NB4 (cell line): ENCODE results near the gene PIK3CA.

ENCODE experiments used
- DNase-seq: peaks from one replicate; pipeline ENCODE4 v3.0.0; 2010; ENCODE audit warnings: low read depth
- H3K4me3 ChIP-seq: one replicate; pipeline ENCODE4 v1.5.1; 2011; ENCODE audit warnings: mild to moderate bottlenecking, low read depth, low read length, moderate library complexity
- MYC ChIP-seq: IDR thresholded peaks from 2 replicates; pipeline ENCODE4 v1.6.1; 2011; ENCODE audit warnings: low read depth, low read length
- POLR2A ChIP-seq: IDR thresholded peaks from 2 replicates; pipeline ENCODE4 v1.6.1; 2011; ENCODE audit warnings: mild to moderate bottlenecking; ENCODE audit not compliant: insufficient read length; ENCODE audit errors: extremely low read depth
- TF ChIP-seq, protein P1 (sequence below): IDR thresholded peaks from 2 replicates; pipeline ENCODE4 v1.6.1; 2011; ENCODE audit warnings: low read depth, low read length
- TF ChIP-seq, protein P2 (sequence below): IDR thresholded peaks from one replicate; pipeline ENCODE4 v1.5.1; 2012; ENCODE audit warnings: low read depth, low read length

The PIK3CA gene

DNA sequence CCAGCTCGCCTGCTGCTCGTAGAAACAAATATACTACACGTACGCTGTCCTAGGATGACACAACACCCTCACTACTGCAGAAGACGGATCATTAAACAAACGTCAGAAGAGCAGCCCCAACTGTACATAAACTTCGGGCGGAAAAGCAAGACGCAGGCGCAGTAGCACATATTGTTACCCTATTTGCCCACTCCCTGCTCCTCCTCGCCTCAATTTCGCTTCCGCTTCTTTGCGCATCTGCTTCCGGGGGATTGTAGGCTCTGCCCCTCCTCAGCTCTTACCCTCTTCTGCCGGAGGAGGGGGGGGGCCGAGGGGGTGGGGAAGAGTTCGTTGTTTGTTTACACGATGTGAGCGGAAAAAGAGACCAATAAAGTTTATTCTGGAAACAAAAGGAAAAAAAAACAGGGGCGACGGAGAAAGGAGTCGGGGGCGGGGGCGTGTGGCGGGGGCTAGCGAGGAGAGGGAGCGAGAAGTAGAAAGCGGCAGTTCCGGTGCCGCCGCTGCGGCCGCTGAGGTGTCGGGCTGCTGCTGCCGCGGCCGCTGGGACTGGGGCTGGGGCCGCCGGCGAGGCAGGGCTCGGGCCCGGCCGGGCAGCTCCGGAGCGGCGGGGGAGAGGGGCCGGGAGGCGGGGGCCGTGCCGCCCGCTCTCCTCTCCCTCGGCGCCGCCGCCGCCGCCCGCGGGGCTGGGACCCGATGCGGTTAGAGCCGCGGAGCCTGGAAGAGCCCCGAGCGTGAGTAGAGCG is at the start of gene PIK3CA:
TSS of gene PIK3CA (plus strand) at position 485 of the 743 bp plus-strand sequence. CDS start 50,469 bp downstream, outside the sequence.
- TF ChIP-seq POLR2A (peak; percentile 44), MYC (no peak)
- TF ChIP-seq, protein P1, sequence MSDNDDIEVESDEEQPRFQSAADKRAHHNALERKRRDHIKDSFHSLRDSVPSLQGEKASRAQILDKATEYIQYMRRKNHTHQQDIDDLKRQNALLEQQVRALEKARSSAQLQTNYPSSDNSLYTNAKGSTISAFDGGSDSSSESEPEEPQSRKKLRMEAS: peak; percentile 25; the same call in 1 of the 2 replicates
- TF ChIP-seq, protein P2, sequence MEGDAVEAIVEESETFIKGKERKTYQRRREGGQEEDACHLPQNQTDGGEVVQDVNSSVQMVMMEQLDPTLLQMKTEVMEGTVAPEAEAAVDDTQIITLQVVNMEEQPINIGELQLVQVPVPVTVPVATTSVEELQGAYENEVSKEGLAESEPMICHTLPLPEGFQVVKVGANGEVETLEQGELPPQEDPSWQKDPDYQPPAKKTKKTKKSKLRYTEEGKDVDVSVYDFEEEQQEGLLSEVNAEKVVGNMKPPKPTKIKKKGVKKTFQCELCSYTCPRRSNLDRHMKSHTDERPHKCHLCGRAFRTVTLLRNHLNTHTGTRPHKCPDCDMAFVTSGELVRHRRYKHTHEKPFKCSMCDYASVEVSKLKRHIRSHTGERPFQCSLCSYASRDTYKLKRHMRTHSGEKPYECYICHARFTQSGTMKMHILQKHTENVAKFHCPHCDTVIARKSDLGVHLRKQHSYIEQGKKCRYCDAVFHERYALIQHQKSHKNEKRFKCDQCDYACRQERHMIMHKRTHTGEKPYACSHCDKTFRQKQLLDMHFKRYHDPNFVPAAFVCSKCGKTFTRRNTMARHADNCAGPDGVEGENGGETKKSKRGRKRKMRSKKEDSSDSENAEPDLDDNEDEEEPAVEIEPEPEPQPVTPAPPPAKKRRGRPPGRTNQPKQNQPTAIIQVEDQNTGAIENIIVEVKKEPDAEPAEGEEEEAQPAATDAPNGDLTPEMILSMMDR: no peak
- H3K4me3 ChIP-seq: peak within 1 kb of the TSS; percentile 87
- peak; percentile 97 for DNase-seq

DNA sequence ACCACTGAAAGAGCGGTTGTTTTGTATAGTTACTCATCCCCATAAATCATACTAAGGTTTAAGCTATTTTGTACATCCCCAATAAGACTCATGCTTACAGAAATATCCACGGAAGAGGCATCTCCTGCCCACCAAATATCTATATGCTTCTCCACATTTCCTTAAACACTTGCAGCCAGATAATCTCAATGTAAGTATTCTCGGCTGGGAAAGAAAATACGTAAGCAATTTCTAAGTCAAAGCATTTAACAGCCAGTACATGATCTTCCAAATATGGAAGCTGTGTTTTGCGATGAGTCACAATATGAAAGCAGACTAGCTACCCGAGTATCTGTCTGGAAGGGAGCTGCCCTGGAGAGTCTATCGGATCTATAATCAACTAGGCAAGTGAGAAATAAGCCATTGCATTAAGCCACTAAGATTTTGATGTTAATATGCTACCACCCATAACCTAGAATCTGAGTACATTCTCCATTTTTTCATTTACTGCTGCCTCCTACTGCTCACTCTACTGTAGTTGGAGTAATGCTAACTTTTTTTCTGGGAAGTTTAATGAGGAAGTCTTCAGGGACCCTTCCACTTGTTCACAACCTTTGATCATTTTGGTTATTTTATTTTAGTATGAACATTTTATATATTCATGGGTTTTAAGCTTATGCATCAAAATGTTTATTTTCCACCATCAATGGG is 49.6 kb upstream of the PIK3CA start:
- TF ChIP-seq, protein P1: no peak
- TF ChIP-seq MYC (no peak), POLR2A (no peak)
- TF ChIP-seq, protein P2: no peak
- DNase-seq: no peak
- no peak overlapping the region for H3K4me3 ChIP-seq

DNA sequence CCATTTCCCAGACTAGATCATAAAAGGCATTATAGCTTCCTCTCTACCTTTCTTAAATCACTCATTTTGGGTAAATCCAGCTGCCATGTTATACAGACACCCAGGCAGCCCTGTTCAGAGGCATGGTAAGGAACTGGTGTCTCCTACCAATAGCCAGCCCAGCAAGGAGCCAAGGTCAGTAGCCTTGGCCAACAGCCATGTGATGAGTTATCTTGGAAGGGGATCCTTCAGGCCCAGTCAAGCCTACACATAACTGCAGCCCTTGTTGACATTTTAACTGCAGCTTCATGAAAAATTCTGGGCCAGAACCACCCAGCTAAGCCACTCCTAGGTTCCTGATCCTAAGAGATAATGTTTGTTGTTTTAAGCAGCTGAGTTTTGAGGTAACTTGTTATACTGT is 47.5 kb upstream of the PIK3CA start:
- no peak for DNase-seq
- no peak for TF ChIP-seq POLR2A
- TF ChIP-seq MYC: no peak
- TF ChIP-seq, protein P2: no peak
- TF ChIP-seq, protein P1: no peak

DNA sequence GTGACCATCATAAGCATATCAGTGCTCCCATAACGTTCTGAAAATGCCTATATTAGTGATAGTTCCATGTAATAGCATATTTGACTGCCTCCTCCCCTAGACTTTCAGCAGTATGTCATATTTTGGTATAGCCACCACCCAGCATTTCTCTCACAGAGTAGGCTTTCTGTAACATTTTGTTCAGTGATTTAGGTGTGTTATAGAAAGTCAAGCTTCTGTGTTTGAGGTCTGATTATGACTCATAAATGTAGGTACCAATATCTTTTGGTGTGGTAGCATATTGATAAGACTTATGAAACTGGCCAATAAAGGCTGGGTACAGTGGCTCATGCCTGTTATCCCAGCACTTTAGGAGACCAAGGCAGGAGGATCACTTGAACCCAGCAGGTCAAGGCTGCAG is 42.3 kb upstream of the PIK3CA start:
- TF ChIP-seq, protein P1: no peak
- TF ChIP-seq MYC (no peak), POLR2A (no peak)
- TF ChIP-seq, protein P2: no peak
- DNase-seq: no peak

More for the DNA sequence above, 47.5 kb upstream of the PIK3CA start:
- no peak overlapping the region for H3K4me3 ChIP-seq

GRCh38 chr3:179107617-179108016 is 40.5 kb upstream of the PIK3CA start:
- no peak overlapping the region for H3K4me3 ChIP-seq
- TF ChIP-seq, protein P1: no peak
- no peak for TF ChIP-seq POLR2A
- TF ChIP-seq, protein P2: no peak
- DNase-seq: no peak

More for the DNA sequence above, 42.3 kb upstream of the PIK3CA start:
- H3K4me3 ChIP-seq: no peak overlapping the region
